Measurements from ENCODE around the gene KRT79. TPM values are rescaled to one million over a fixed set of nuclear protein-coding genes. Genes with fewer than 3 reads are reported as not detected.
A peak's percentile ranks its signal among the peaks of the same experiment; 100 is the strongest.

KRT79 gene
- total and polyA plus RNA-seq, 2 of the 8 experiments (the other 6 are each of a cell fraction or from before 2014, with no cell fraction given), result not detected

GRCh38 chr12:52879394-52880351, 45.6 kb upstream of the KRT79 start (continued):
- TF ChIP-seq, protein P1, sequence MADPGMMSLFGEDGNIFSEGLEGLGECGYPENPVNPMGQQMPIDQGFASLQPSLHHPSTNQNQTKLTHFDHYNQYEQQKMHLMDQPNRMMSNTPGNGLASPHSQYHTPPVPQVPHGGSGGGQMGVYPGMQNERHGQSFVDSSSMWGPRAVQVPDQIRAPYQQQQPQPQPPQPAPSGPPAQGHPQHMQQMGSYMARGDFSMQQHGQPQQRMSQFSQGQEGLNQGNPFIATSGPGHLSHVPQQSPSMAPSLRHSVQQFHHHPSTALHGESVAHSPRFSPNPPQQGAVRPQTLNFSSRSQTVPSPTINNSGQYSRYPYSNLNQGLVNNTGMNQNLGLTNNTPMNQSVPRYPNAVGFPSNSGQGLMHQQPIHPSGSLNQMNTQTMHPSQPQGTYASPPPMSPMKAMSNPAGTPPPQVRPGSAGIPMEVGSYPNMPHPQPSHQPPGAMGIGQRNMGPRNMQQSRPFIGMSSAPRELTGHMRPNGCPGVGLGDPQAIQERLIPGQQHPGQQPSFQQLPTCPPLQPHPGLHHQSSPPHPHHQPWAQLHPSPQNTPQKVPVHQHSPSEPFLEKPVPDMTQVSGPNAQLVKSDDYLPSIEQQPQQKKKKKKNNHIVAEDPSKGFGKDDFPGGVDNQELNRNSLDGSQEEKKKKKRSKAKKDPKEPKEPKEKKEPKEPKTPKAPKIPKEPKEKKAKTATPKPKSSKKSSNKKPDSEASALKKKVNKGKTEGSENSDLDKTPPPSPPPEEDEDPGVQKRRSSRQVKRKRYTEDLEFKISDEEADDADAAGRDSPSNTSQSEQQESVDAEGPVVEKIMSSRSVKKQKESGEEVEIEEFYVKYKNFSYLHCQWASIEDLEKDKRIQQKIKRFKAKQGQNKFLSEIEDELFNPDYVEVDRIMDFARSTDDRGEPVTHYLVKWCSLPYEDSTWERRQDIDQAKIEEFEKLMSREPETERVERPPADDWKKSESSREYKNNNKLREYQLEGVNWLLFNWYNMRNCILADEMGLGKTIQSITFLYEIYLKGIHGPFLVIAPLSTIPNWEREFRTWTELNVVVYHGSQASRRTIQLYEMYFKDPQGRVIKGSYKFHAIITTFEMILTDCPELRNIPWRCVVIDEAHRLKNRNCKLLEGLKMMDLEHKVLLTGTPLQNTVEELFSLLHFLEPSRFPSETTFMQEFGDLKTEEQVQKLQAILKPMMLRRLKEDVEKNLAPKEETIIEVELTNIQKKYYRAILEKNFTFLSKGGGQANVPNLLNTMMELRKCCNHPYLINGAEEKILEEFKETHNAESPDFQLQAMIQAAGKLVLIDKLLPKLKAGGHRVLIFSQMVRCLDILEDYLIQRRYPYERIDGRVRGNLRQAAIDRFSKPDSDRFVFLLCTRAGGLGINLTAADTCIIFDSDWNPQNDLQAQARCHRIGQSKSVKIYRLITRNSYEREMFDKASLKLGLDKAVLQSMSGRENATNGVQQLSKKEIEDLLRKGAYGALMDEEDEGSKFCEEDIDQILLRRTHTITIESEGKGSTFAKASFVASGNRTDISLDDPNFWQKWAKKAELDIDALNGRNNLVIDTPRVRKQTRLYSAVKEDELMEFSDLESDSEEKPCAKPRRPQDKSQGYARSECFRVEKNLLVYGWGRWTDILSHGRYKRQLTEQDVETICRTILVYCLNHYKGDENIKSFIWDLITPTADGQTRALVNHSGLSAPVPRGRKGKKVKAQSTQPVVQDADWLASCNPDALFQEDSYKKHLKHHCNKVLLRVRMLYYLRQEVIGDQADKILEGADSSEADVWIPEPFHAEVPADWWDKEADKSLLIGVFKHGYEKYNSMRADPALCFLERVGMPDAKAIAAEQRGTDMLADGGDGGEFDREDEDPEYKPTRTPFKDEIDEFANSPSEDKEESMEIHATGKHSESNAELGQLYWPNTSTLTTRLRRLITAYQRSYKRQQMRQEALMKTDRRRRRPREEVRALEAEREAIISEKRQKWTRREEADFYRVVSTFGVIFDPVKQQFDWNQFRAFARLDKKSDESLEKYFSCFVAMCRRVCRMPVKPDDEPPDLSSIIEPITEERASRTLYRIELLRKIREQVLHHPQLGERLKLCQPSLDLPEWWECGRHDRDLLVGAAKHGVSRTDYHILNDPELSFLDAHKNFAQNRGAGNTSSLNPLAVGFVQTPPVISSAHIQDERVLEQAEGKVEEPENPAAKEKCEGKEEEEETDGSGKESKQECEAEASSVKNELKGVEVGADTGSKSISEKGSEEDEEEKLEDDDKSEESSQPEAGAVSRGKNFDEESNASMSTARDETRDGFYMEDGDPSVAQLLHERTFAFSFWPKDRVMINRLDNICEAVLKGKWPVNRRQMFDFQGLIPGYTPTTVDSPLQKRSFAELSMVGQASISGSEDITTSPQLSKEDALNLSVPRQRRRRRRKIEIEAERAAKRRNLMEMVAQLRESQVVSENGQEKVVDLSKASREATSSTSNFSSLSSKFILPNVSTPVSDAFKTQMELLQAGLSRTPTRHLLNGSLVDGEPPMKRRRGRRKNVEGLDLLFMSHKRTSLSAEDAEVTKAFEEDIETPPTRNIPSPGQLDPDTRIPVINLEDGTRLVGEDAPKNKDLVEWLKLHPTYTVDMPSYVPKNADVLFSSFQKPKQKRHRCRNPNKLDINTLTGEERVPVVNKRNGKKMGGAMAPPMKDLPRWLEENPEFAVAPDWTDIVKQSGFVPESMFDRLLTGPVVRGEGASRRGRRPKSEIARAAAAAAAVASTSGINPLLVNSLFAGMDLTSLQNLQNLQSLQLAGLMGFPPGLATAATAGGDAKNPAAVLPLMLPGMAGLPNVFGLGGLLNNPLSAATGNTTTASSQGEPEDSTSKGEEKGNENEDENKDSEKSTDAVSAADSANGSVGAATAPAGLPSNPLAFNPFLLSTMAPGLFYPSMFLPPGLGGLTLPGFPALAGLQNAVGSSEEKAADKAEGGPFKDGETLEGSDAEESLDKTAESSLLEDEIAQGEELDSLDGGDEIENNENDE (IDR thresholded peaks at IDR 0.05; ENCODE audit: insufficient replicate concordance, low read length), result no peak
- TF ChIP-seq EZH2 (IDR thresholded peaks at IDR 0.05; ENCODE audit: low read depth, low read length, severe bottlenecking) (peak; percentile 31), KDM4A (IDR thresholded peaks at IDR 0.05; ENCODE audit: low read depth, low read length, severe bottlenecking) (peak; percentile 94), POLR2AphosphoS5 (IDR thresholded peaks at IDR 0.05; ENCODE audit: low read depth, low read length) (peak; percentile 49; the same call in 1 of the 2 replicates), RAD21 (IDR thresholded peaks at IDR 0.05 in 1 of 2, conservative IDR thresholded peaks at IDR 0.05 in 1 of 2; ENCODE audit: low read depth in 2 of 2, low read length in 2 of 2) (peak; percentile 96), TAF1 (IDR thresholded peaks at IDR 0.05; ENCODE audit: low read depth, low read length) (peak; percentile 50; the same call in 1 of the 2 replicates), ASH2L (IDR thresholded peaks at IDR 0.05; ENCODE audit: low read length) (peak; percentile 12), GABPA (IDR thresholded peaks at IDR 0.05; ENCODE audit: borderline replicate concordance, insufficient read depth, low read length) (peak; percentile 14; the same call in 1 of the 2 replicates)

Data from H1 (cell line).